Effector CD4-positive, alpha-beta T cell (primary cell): Measurements from ENCODE around the gene TCEAL5. TPM values are rescaled to one million over a fixed set of nuclear protein-coding genes. Genes with fewer than 3 reads are reported as not detected.
"Not testable (repeated sequence)": the region's sequence is repeated elsewhere in the genome, so short reads cannot be mapped to it uniquely, and the experiment has no call there.

Source experiments
- DNase-seq: peaks from one replicate; pipeline ENCODE4 v3.0.0-alpha.2; 2020
- total RNA-seq: gene quantifications from one replicate; lab custom pipeline; 2026; lab: John Stamatoyannopoulos, UW

TCEAL5 gene
- total RNA-seq: not detected

GRCh38 chrX:103276581-103277002 lies at the start of gene TCEAL5:
TSS of gene TCEAL5 (minus strand) at chrX:103276750. CDS start at chrX:103274563, 2,187 bp downstream.
- no peak for DNase-seq

DNA sequence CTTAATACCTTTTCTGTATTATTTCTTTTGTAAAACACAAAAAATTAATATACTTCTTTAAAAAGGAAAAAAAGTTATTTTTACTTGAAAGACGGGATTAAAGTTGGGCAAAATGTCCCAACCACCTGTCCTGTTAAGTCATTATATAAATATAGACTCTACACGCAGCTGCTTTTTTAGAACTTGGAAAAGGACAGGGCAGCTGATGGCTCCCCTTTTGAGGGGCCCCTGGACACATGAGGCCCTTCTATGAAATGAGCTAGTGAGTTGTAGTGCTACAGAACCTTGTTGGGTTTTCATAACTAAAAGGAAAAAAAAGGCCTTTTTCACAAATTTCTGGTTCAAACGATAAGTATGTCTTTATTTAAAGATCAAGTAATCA lies 34.8 kb upstream of the TCEAL5 start:
- DNase-seq: no peak

- DNase-seq: peak; percentile 73
Measured at GRCh38 chrX:103310555-103311398, 34.2 kb upstream of the TCEAL5 start, which contains the start of gene BEX2. TSS of gene BEX2 (minus strand) at chrX:103310990. CDS start at chrX:103309976, 1,014 bp downstream.

DNA sequence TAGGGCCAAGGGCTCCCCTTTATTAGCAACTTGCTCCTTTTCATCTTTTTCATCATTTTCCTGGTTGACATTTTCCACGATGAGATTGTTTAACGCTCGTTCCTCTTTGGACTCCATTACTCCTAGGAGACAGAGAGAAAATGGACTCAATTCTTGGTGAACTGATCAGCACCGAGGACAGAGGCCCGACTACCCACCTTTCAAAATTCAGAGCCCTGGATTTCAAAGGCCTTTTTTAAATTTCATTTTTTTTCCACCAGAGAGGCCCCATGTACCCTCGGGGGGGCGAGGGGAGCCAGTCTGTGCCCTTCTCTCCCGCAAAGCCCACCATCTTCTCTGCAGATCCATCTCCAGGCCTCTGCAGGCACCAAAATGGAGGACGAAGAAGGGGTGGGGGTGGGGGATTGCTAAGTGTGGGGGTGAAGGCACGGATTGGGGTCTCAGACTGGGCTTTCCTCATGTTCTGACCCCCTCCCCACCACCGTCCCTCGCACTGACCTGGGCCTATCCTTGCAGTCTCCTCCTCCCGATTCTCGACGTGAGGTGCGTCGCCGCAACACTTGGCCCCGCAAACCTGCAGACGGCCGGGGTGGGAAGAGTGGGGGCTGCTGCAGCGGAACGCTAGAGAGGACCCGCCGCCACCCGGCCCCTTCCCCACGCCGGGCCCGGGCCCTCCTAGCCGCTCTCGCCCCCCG lies 33.5 kb upstream of the TCEAL5 start:
- DNase-seq: no peak

DNA sequence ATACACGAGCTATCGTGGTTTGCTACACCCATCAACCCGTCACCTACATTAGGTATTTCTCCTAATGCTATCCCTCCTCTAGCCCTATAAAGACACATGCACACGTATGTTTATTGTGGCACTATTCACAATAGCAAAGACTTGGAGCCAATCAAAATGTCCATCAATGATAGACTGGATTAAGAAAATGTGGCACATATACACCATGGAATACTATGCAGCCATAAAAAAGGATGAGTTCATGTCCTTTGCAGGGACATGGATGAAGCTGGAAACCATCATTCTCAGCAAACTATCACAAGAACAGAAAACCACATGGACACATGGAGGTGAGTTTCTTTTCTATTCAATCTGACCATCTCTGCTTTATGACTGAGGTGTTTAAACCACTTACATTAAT lies 29.1 kb upstream of the TCEAL5 start:
- not testable (repeated sequence) for DNase-seq

- no peak for DNase-seq
Measured at GRCh38 chrX:103304705-103305104, 28.2 kb upstream of the TCEAL5 start.

DNA sequence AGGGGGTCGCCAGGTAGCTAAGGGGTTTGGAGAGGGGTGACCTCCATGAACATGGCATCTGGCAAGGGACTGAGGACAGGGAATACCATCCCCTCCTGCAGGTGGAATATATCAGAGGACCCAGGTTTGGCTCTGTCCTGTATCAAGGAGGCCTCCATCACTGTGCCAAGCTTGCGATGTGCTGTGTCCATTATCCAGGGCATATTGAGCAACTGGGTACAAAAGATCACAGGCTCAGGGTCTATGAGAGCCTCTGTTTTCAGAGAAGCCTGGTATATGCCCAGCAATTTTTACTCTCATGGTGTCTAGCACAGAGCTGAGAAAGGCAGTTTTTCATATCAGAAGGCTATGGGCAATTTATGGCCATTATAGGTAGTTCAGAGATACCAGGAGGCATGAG lies 16.6 kb upstream of the TCEAL5 start:
- DNase-seq: no peak

DNA sequence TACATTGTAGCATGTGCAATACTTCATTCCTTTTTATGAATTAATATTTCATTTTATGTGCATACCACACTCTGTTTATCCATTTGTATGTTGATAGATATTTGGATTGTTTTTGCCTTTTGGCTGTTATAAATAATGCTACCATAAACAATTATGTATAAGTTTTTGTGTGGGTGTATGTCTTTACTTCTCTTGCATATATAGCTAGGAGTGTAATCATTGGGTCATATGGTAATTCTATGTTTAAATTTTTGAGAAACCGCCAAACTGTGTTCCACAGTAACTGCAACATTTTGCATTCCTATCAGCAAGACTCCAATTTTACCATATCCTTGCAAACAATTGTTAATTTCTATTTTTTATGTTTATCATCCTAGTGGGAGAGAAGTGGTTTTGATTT lies 3.1 kb upstream of the TCEAL5 start:
- DNase-seq: no peak

DNA sequence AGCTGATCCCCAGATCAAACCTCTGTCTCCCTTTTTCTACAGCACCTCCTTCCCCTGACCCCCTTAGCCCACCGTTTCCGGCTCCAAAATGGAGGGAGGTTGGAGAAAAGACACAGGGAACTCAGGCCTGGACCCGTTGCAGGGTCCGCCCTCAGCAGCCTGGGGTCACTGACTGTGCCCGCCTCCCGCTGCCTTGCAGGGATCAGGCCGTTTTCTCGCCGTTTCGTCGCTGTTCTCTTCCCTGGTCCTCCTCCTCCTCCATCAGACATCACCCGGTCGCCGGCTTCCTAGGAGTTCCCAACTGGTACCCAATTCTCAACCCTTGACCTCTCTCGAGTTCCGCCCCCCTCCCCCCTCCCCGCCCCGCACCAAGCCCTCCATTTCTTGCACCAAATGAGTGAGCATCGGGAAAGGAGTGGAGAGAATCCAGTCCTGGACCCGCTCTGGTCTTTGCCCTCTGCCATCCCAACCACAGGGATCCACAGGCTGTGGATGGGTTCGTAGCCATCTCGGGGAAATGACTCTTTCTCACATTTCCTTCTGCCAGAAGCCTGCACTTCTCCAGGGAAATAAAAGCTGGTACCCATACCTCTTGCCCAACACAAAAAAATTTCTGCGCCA lies 493 bp downstream of the TCEAL5 start:
- DNase-seq: no peak

GRCh38 chrX:103274284-103274683 lies 2.3 kb downstream of the TCEAL5 start:
- no peak for DNase-seq

- DNase-seq: no peak
Measured at GRCh38 chrX:103258275-103258674, 18.3 kb downstream of the TCEAL5 start.

- DNase-seq: no peak
Measured at GRCh38 chrX:103256651-103257050, 19.9 kb downstream of the TCEAL5 start.

GRCh38 chrX:103254921-103255493 lies 21.5 kb downstream of the TCEAL5 start, which contains the start of gene TCEAL8:
TSS of gene TCEAL8 (minus strand) at chrX:103255155. CDS start at chrX:103253979, 1,176 bp downstream.
- DNase-seq: peak; percentile 54

GRCh38 chrX:103254171-103254824 lies 22.3 kb downstream of the TCEAL5 start:
- no peak for DNase-seq

GRCh38 chrX:103253608-103254007 lies 22.9 kb downstream of the TCEAL5 start:
- no peak for DNase-seq

- no peak for DNase-seq
Measured at GRCh38 chrX:103250977-103251376, 25.6 kb downstream of the TCEAL5 start.

DNA sequence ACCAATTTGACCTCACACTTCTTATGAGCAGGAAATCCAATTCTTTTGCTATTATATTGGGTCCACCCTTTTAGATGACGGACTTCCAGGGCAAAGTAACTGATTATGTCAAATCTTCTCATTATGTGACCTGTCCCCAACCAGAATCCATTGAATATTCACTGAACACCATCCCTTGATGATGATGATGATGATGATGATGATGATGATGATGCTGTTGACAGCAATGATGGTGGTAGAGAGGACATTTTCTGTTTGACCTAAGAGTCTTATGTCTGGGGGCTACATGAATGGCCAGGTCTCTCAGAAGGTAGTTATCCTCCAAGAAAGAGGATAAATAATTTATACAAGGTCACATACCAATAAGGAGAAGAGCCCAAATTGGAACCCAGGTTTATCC lies 26.7 kb downstream of the TCEAL5 start:
- no peak for DNase-seq

- no peak for DNase-seq
Measured at GRCh38 chrX:103248553-103248952, 28.0 kb downstream of the TCEAL5 start.

DNA sequence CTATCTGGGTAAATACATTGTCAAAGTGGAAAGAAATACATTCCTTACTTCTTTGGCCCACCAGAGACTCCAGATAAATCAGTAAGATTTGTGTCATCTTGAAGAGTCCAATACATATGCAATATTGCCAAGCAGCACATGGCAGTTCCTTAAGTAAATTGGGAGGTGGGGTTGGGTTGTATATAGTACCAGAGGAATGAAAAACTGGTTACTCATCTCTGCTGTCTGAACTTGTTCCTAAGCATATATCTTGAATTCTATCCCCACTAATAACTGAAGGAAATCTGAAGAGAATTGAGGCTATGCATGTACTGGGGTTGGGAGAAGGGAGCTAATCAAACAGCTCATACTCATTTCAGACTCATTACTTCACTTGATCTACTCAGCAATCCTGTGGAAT lies 36.4 kb downstream of the TCEAL5 start:
- no peak for DNase-seq

- DNase-seq: no peak
Measured at GRCh38 chrX:103236296-103236695, 40.3 kb downstream of the TCEAL5 start.

- not testable (repeated sequence) for DNase-seq
Measured at GRCh38 chrX:103235608-103236007, 40.9 kb downstream of the TCEAL5 start.

GRCh38 chrX:103234869-103235268 lies 41.7 kb downstream of the TCEAL5 start:
- no peak for DNase-seq
